Uterus (tissue), 2 donors: ENCODE results near the gene KCNS3.

Source experiments
- POLR2A ChIP-seq, 2 donors: fragments of 450-650 bp; IDR thresholded peaks; one replicate each; pipeline ENCODE4 v1.6.1; 2016; ENCODE audit warnings: antibody characterized with exemption in 2 of 2, mild to moderate bottlenecking in 1 of 2, moderate library complexity in 1 of 2
- TF ChIP-seq, protein P1 (sequence below), 4 experiments: fragments of 200-600 bp in 2 of 4; fragments of 450-650 bp in 2 of 4; sonication (generic) in 2 of 4; IDR thresholded peaks; one replicate each; pipeline ENCODE4 v1.5.1; 2016 to 2019; ENCODE audit warnings: antibody characterized with exemption in 4 of 4, mild to moderate bottlenecking in 2 of 4, moderate library complexity in 1 of 4

DNA sequence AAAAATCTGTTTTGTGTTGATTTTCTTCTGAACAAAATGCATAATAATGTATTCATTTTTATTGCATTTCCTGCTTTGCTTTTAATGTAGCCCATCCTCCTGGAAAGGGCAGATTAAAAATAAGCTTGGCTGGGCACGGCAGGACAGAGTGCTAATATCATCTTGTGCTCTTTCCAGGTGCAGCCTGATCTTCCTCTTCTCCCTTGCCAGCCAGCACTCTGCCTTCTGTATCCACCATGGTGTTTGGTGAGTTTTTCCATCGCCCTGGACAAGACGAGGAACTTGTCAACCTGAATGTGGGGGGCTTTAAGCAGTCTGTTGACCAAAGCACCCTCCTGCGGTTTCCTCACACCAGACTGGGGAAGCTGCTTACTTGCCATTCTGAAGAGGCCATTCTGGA lies 52.3 kb downstream of the KCNS3 start:
- TF ChIP-seq, protein P1, sequence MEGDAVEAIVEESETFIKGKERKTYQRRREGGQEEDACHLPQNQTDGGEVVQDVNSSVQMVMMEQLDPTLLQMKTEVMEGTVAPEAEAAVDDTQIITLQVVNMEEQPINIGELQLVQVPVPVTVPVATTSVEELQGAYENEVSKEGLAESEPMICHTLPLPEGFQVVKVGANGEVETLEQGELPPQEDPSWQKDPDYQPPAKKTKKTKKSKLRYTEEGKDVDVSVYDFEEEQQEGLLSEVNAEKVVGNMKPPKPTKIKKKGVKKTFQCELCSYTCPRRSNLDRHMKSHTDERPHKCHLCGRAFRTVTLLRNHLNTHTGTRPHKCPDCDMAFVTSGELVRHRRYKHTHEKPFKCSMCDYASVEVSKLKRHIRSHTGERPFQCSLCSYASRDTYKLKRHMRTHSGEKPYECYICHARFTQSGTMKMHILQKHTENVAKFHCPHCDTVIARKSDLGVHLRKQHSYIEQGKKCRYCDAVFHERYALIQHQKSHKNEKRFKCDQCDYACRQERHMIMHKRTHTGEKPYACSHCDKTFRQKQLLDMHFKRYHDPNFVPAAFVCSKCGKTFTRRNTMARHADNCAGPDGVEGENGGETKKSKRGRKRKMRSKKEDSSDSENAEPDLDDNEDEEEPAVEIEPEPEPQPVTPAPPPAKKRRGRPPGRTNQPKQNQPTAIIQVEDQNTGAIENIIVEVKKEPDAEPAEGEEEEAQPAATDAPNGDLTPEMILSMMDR (IDR thresholded peaks at IDR 0.05), result no peak
- no peak for TF ChIP-seq POLR2A (IDR thresholded peaks at IDR 0.05)
